Keratinocyte (primary cell): ENCODE results near the gene PID1.

ENCODE experiments used
- CTCF ChIP-seq, 3 experiments: IDR thresholded peaks in 1 of 3; conservative IDR thresholded peaks in 1 of 3; optimal IDR thresholded peaks in 1 of 3; 2 replicates in 2 of 3; 3 replicates in 1 of 3; pipeline versions ENCODE3 to v1.5.1; 2011; ENCODE audit warnings: low read length in 3 of 3, mild to moderate bottlenecking in 3 of 3, moderate library complexity in 2 of 3, control low read depth in 1 of 3, inconsistent platforms in 1 of 3; ENCODE audit not compliant: insufficient read depth in 2 of 3; ENCODE audit errors: extremely low read depth in 1 of 3
- EZH2 ChIP-seq: IDR thresholded peaks from one replicate; pipeline ENCODE4 v1.6.1; 2012; ENCODE audit warnings: inconsistent platforms, mild to moderate bottlenecking, low read length, moderate library complexity

- TF ChIP-seq EZH2 (no peak), CTCF (optimal IDR thresholded peaks at IDR 0.05 in 1 of 3, IDR thresholded peaks at IDR 0.05 in 1 of 3, conservative IDR thresholded peaks at IDR 0.05 in 1 of 3; ENCODE audit: extremely low read depth in 1 of 3, insufficient read depth in 2 of 3, low read length in 3 of 3) (no peak)
Measured at GRCh38 chr2:229159405-229159804, 111.7 kb downstream of the PID1 start.
